Uterus (tissue), 2 donors: ENCODE results near the gene SRGAP1.

Source experiments
- CTCF ChIP-seq, 4 experiments: fragments of 200-600 bp in 2 of 4; fragments of 450-650 bp in 2 of 4; sonication (generic) in 2 of 4; IDR thresholded peaks; one replicate each; pipeline ENCODE4 v1.5.1; 2016 to 2019; ENCODE audit warnings: antibody characterized with exemption in 4 of 4, mild to moderate bottlenecking in 2 of 4, moderate library complexity in 1 of 4
- POLR2A ChIP-seq, 2 donors: fragments of 450-650 bp; IDR thresholded peaks; one replicate each; pipeline ENCODE4 v1.6.1; 2016; ENCODE audit warnings: antibody characterized with exemption in 2 of 2, mild to moderate bottlenecking in 1 of 2, moderate library complexity in 1 of 2

GRCh38 chr12:63826006-63826585 lies 18.4 kb upstream of the SRGAP1 start:
- peak; percentile 44 to 84 (median 74) for TF ChIP-seq CTCF (IDR thresholded peaks at IDR 0.05)
- no peak for TF ChIP-seq POLR2A (IDR thresholded peaks at IDR 0.05)
